SK-N-SH (cell line): ENCODE data around the gene ZNF235.

ENCODE experiments used
- CTCF ChIP-seq: fragments of 200-600 bp; sonication (generic); IDR thresholded peaks from 2 replicates; pipeline ENCODE4 v1.6.1; 2017; ENCODE audit warnings: antibody characterized with exemption, mild to moderate bottlenecking, moderate library complexity
- ELF1 ChIP-seq: IDR thresholded peaks from 2 replicates; pipeline ENCODE4 v1.4.0; 2012
- POLR2AphosphoS5 ChIP-seq: IDR thresholded peaks from 2 replicates; pipeline ENCODE4 v1.6.1; 2012; ENCODE audit warnings: low read depth, low read length
- TAF1 ChIP-seq: IDR thresholded peaks from 2 replicates; pipeline ENCODE4 v1.6.1; 2012; ENCODE audit warnings: low read depth, mild to moderate bottlenecking, low read length, moderate library complexity, borderline replicate concordance
- TEAD4 ChIP-seq: IDR thresholded peaks from 2 replicates; pipeline ENCODE4 v1.4.0; 2012; ENCODE audit warnings: mild to moderate bottlenecking, borderline replicate concordance; ENCODE audit not compliant: insufficient read depth
- USF2 ChIP-seq: fragments of 150-350 bp; IDR thresholded peaks from 2 replicates; pipeline ENCODE4 v1.6.1; 2017; ENCODE audit warnings: antibody characterized with exemption, low read length, low read depth, borderline replicate concordance
- TF ChIP-seq, protein P1 (sequence below): IDR thresholded peaks from 2 replicates; pipeline ENCODE4 v1.4.0; 2012; ENCODE audit warnings: low read depth

DNA sequence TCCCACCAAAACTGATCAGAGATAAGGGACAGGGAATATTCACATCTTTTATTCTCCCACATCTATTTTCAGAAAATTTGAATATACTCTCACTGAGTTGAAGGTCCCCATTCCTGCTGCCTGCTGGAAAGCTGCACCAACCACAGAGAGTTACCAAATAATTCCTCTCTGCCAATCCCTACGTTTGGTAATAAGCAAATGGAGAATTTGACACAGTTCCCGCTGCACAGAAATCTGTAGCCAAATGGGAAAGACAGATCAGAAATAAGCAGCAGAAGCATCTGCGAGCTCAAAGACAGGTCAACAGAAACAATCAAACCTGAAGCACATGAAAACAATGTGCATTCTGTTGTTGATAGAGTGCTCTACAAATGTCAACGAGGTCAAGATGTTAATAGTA lies 41.7 kb upstream of the ZNF235 start:
- TF ChIP-seq CTCF = no peak
- no peak for TF ChIP-seq ELF1
- TF ChIP-seq POLR2AphosphoS5 = no peak
- TF ChIP-seq, protein P1, sequence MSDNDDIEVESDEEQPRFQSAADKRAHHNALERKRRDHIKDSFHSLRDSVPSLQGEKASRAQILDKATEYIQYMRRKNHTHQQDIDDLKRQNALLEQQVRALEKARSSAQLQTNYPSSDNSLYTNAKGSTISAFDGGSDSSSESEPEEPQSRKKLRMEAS = no peak
- no peak for TF ChIP-seq TAF1
- TF ChIP-seq TEAD4 = no peak
- TF ChIP-seq USF2 = no peak
